Right renal pelvis (tissue), 4 donors: ENCODE results near the gene KRTAP9-2. TPM values are rescaled to one million over a fixed set of nuclear protein-coding genes. Genes with fewer than 3 reads are reported as not detected.
"Not testable (repeated sequence)": the region's sequence is repeated elsewhere in the genome, so short reads cannot be mapped to it uniquely, and the experiment has no call there.

Experiments
- DNase-seq, 4 donors: peaks; one replicate each; pipeline ENCODE4 v3.0.0-alpha.2; 2013; ENCODE audit warnings: low read depth in 4 of 4, low spot score in 3 of 4, missing footprints in 1 of 4
- polyA plus RNA-seq, 4 donors: library from polyadenylated mRNA; unstranded; fragments of 120-200 nt; gene quantifications; one replicate each; pipeline ENCODE4 v1.2.1, GENCODE V29; 2013; ENCODE audit not compliant: insufficient read length in 4 of 4

The KRTAP9-2 gene
- polyA plus RNA-seq, 4 donors, result not detected

- not testable (repeated sequence) for DNase-seq
Measured at GRCh38 chr17:41232399-41233105, 6.1 kb downstream of the KRTAP9-2 start, which contains the start of gene KRTAP9-3. TSS of gene KRTAP9-3 (plus strand) at chr17:41232449. CDS start at chr17:41232502, 53 bp downstream.

- DNase-seq, result not testable (repeated sequence)
Measured at GRCh38 chr17:41237116-41237515, 10.7 kb downstream of the KRTAP9-2 start.

GRCh38 chr17:41237949-41238437 lies 11.5 kb downstream of the KRTAP9-2 start, which contains the start of gene KRTAP9-8:
TSS of gene KRTAP9-8 (plus strand) at chr17:41237999. CDS start at chr17:41238052, 53 bp downstream.
- DNase-seq, result not testable (repeated sequence)

GRCh38 chr17:41246995-41247787 lies 20.7 kb downstream of the KRTAP9-2 start:
- not testable (repeated sequence) for DNase-seq

GRCh38 chr17:41249637-41250240 lies 23.3 kb downstream of the KRTAP9-2 start, which contains the start of gene KRTAP9-4:
TSS of gene KRTAP9-4 (plus strand) at chr17:41249687. CDS start at chr17:41249721, 34 bp downstream.
- DNase-seq, result not testable (repeated sequence)

- DNase-seq, result no peak
Measured at GRCh38 chr17:41251261-41251660, 24.8 kb downstream of the KRTAP9-2 start.

- no peak for DNase-seq
Measured at GRCh38 chr17:41254861-41255260, 28.4 kb downstream of the KRTAP9-2 start.

GRCh38 chr17:41255381-41256290 lies 29.2 kb downstream of the KRTAP9-2 start, which contains the start of gene KRTAP9-9:
TSS of gene KRTAP9-9 (plus strand) at chr17:41255384.
- not testable (repeated sequence) for DNase-seq

GRCh38 chr17:41256291-41256685 lies 29.8 kb downstream of the KRTAP9-2 start:
- no peak for DNase-seq

- DNase-seq, result no peak
Measured at GRCh38 chr17:41258406-41258805, 32.0 kb downstream of the KRTAP9-2 start.

GRCh38 chr17:41263212-41263611 lies 36.8 kb downstream of the KRTAP9-2 start:
- no peak for DNase-seq

GRCh38 chr17:41264599-41264998 lies 38.2 kb downstream of the KRTAP9-2 start:
- no peak for DNase-seq

- no peak for DNase-seq
Measured at GRCh38 chr17:41265078-41265477, 38.6 kb downstream of the KRTAP9-2 start, which contains the start of gene KRTAP9-6. TSS of gene KRTAP9-6 (plus strand) at chr17:41265378. CDS start at chr17:41265378, 0 bp downstream.

GRCh38 chr17:41267711-41268110 lies 41.3 kb downstream of the KRTAP9-2 start:
- no peak for DNase-seq

GRCh38 chr17:41271323-41271722 lies 44.9 kb downstream of the KRTAP9-2 start:
- not testable (repeated sequence) for DNase-seq

- DNase-seq, result no peak
Measured at GRCh38 chr17:41271858-41272257, 45.4 kb downstream of the KRTAP9-2 start.

GRCh38 chr17:41275648-41276190 lies 49.3 kb downstream of the KRTAP9-2 start, which contains the start of gene KRTAP9-7:
TSS of gene KRTAP9-7 (plus strand) at chr17:41275698. CDS start at chr17:41275698, 0 bp downstream.
- DNase-seq, result not testable (repeated sequence)
